HEK293 (cell line): ENCODE measurements around the gene TEX52.

Experiments used
- BCL11B ChIP-seq: fragments of 450-650 bp; formaldehyde crosslinking; IDR thresholded peaks from 2 replicates; pipeline ENCODE4 v1.5.1; 2016; ENCODE audit warnings: low read depth, missing biosample characterization, missing genetic modification characterization
- GLIS2 ChIP-seq: fragments of 450-650 bp; formaldehyde crosslinking; IDR thresholded peaks from 2 replicates; pipeline ENCODE4 v1.5.1; 2016; ENCODE audit warnings: missing biosample characterization, missing genetic modification characterization
- IKZF3 ChIP-seq: fragments of 450-650 bp; IDR thresholded peaks from 2 replicates; pipeline ENCODE4 v1.5.0; 2018; ENCODE audit warnings: missing biosample characterization, mild to moderate bottlenecking, missing genetic modification characterization, moderate library complexity
- KLF10 ChIP-seq: fragments of 450-650 bp; IDR thresholded peaks from 2 replicates; pipeline ENCODE4 v1.5.1; 2018; ENCODE audit warnings: missing biosample characterization, mild to moderate bottlenecking, missing genetic modification characterization
- KLF7 ChIP-seq: fragments of 450-650 bp; formaldehyde crosslinking; IDR thresholded peaks from 2 replicates; pipeline ENCODE4 v1.5.1; 2016; ENCODE audit warnings: missing biosample characterization, missing genetic modification characterization, borderline replicate concordance
- KLF8 ChIP-seq: fragments of 450-650 bp; formaldehyde crosslinking; IDR thresholded peaks from 2 replicates; pipeline ENCODE4 v1.5.1; 2016; ENCODE audit warnings: missing biosample characterization, missing genetic modification characterization
- SCRT1 ChIP-seq: fragments of 450-650 bp; formaldehyde crosslinking; IDR thresholded peaks from 2 replicates; pipeline ENCODE4 v1.5.1; 2016; ENCODE audit warnings: missing biosample characterization, missing genetic modification characterization, borderline replicate concordance
- SETDB1 ChIP-seq: IDR thresholded peaks from one replicate; pipeline ENCODE4 v1.6.1; 2017; ENCODE audit warnings: mild to moderate bottlenecking, low read length, moderate library complexity, mixed read lengths; ENCODE audit not compliant: insufficient read length
- SP7 ChIP-seq: fragments of 450-650 bp; formaldehyde crosslinking; IDR thresholded peaks from 2 replicates; pipeline ENCODE4 v1.5.1; 2016; ENCODE audit warnings: missing biosample characterization, missing genetic modification characterization
- ZBTB21 ChIP-seq: fragments of 450-650 bp; formaldehyde crosslinking; IDR thresholded peaks from 2 replicates; pipeline ENCODE4 v1.5.1; 2017; ENCODE audit warnings: missing biosample characterization, missing genetic modification characterization
- ZNF112 ChIP-seq: fragments of 450-650 bp; formaldehyde crosslinking; IDR thresholded peaks from 2 replicates; pipeline ENCODE4 v1.5.0; 2017; ENCODE audit warnings: missing biosample characterization, missing genetic modification characterization
- ZNF132 ChIP-seq: fragments of 450-650 bp; formaldehyde crosslinking; IDR thresholded peaks from 2 replicates; pipeline ENCODE4 v1.5.1; 2017; ENCODE audit warnings: missing biosample characterization, missing genetic modification characterization, borderline replicate concordance
- ZNF214 ChIP-seq: fragments of 450-650 bp; formaldehyde crosslinking; IDR thresholded peaks from 2 replicates; pipeline ENCODE4 v1.5.1; 2017; ENCODE audit warnings: missing biosample characterization, mild to moderate bottlenecking, missing genetic modification characterization, borderline replicate concordance
- ZNF223 ChIP-seq: fragments of 450-650 bp; formaldehyde crosslinking; IDR thresholded peaks from 2 replicates; pipeline ENCODE4 v1.5.1; 2016; ENCODE audit warnings: missing biosample characterization, missing genetic modification characterization
- ZNF239 ChIP-seq: fragments of 450-650 bp; formaldehyde crosslinking; IDR thresholded peaks from 2 replicates; pipeline ENCODE4 v1.5.1; 2016; ENCODE audit warnings: missing biosample characterization, missing genetic modification characterization
- ZNF24 ChIP-seq: fragments of 450-650 bp; formaldehyde crosslinking; IDR thresholded peaks from 2 replicates; pipeline ENCODE4 v1.5.1; 2016; ENCODE audit warnings: missing biosample characterization, missing genetic modification characterization
- ZNF335 ChIP-seq: fragments of 450-650 bp; formaldehyde crosslinking; conservative IDR thresholded peaks from 2 replicates; pipeline ENCODE4 v1.5.1; 2016; ENCODE audit warnings: missing biosample characterization, missing genetic modification characterization
- ZNF433 ChIP-seq: fragments of 450-650 bp; formaldehyde crosslinking; IDR thresholded peaks from 2 replicates; pipeline ENCODE4 v1.5.1; 2016; ENCODE audit warnings: missing biosample characterization, missing genetic modification characterization, low read depth
- ZNF510 ChIP-seq: fragments of 450-650 bp; formaldehyde crosslinking; IDR thresholded peaks from 2 replicates; pipeline ENCODE4 v1.5.1; 2018; ENCODE audit warnings: mild to moderate bottlenecking, missing genetic modification characterization, missing biosample characterization; ENCODE audit not compliant: insufficient replicate concordance
- ZNF529 ChIP-seq: fragments of 450-650 bp; formaldehyde crosslinking; IDR thresholded peaks from 2 replicates; pipeline ENCODE4 v1.5.1; 2017; ENCODE audit warnings: missing genetic modification characterization, missing biosample characterization; ENCODE audit not compliant: insufficient replicate concordance
- ZNF530 ChIP-seq: fragments of 450-650 bp; formaldehyde crosslinking; IDR thresholded peaks from 2 replicates; pipeline ENCODE4 v1.5.1; 2016; ENCODE audit warnings: low read depth, missing biosample characterization, missing genetic modification characterization
- ZNF768 ChIP-seq: fragments of 450-650 bp; formaldehyde crosslinking; IDR thresholded peaks from 2 replicates; pipeline ENCODE4 v1.5.1; 2018; ENCODE audit warnings: missing biosample characterization, mild to moderate bottlenecking, missing genetic modification characterization
- ZNF837 ChIP-seq: fragments of 450-650 bp; formaldehyde crosslinking; IDR thresholded peaks from 2 replicates; pipeline ENCODE4 v1.5.1; 2016; ENCODE audit warnings: missing biosample characterization, missing genetic modification characterization
- ZSCAN16 ChIP-seq: fragments of 450-650 bp; formaldehyde crosslinking; IDR thresholded peaks from 2 replicates; pipeline ENCODE4 v1.5.1; 2016; ENCODE audit warnings: missing biosample characterization, missing genetic modification characterization
- TF ChIP-seq, protein P1 (sequence below): fragments of 450-650 bp; formaldehyde crosslinking; IDR thresholded peaks from 2 replicates; pipeline ENCODE4 v1.5.1; 2017; ENCODE audit warnings: missing biosample characterization, mild to moderate bottlenecking, missing genetic modification characterization, moderate library complexity
- TF ChIP-seq, protein P2 (sequence below): fragments of 450-650 bp; formaldehyde crosslinking; IDR thresholded peaks from 2 replicates; pipeline ENCODE4 v1.5.1; 2016; ENCODE audit warnings: missing biosample characterization, missing genetic modification characterization, borderline replicate concordance
- TF ChIP-seq, protein P3 (sequence below): fragments of 450-650 bp; formaldehyde crosslinking; IDR thresholded peaks from 2 replicates; pipeline ENCODE4 v1.5.1; 2016; ENCODE audit warnings: missing biosample characterization, missing genetic modification characterization
- TF ChIP-seq, protein P4 (sequence below): fragments of 450-650 bp; IDR thresholded peaks from 2 replicates; pipeline ENCODE4 v1.5.1; 2018; ENCODE audit warnings: missing biosample characterization, mild to moderate bottlenecking, missing genetic modification characterization
- TF ChIP-seq, protein P5 (sequence below): fragments of 450-650 bp; formaldehyde crosslinking; IDR thresholded peaks from 2 replicates; pipeline ENCODE4 v1.5.1; 2016; ENCODE audit warnings: missing biosample characterization, missing genetic modification characterization

TEX52 gene

DNA sequence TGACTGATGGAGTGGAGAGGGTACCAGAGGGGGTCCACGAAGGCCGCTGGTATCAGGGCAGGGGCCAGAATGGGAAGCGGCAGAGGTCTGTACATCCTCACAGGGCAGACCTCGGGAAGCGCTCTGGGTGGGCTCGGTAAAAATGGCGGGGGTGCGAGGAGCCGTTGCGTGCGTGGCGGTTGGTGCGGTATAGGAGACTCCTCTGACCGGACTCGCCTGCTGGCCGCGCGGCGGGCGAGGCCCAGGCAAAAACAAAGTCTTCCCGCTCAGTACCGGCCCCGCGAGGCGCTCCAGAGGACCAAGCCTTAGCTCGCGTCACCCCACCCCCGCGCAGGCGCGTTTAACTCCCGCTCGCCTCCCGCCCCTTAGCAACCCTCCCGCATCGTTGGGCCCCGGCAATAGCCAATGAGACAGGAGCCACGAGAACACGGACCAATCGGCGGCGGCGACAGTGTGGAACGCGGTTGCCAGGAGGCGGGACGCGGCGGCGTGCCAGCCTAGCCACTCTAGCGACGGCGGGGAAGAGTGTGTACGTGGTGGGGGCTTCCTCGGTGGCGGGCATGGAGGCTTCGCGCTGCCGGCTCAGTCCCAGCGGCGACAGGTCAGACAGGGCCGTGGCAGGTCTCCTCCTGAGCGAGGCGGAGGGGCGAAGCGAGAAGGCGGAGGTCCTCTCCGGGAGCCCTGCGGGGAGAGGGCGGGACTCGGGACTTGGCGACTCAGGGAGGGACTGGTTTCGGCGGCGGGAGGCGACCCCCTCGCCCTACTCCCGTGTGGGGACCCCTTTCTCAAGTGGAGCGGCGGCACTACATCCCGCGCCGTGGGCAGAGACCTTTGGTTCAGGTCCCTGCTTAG is 33.8 kb upstream of the TEX52 start, which contains the start of gene TULP3 (continued):
- TF ChIP-seq GLIS2 (tag by site-specific recombination) (peak; percentile 99), BCL11B (no peak), SP7 (tag by site-specific recombination) (peak; percentile 62), ZSCAN16 (tag by site-specific recombination) (peak; percentile 73; the same call in 1 of the 2 replicates), ZNF530 (tag by site-specific recombination) (no peak), ZBTB21 (tag by site-specific recombination) (peak; percentile 52), SETDB1 (no peak), ZNF768 (tag by site-specific recombination) (no peak), ZNF214 (tag by site-specific recombination) (no peak), ZNF239 (peak; percentile 50; the same call in 1 of the 2 replicates), KLF8 (tag by site-specific recombination) (peak; percentile 40), ZNF335 (peak; percentile 96), SCRT1 (tag by site-specific recombination) (no peak), KLF7 (tag by site-specific recombination) (0 out of 2 replicates have a peak, but pooled peaks have one; percentile 10), IKZF3 (tag by site-specific recombination) (no peak), ZNF24 (peak; percentile 72), ZNF529 (tag by site-specific recombination) (no peak), ZNF112 (tag by site-specific recombination) (no peak), ZNF510 (tag by site-specific recombination) (no peak), ZNF132 (tag by site-specific recombination) (no peak), ZNF433 (tag by site-specific recombination) (no peak), KLF10 (tag by site-specific recombination) (no peak), ZNF837 (no peak), ZNF223 (tag by site-specific recombination) (no peak)
- TF ChIP-seq, protein P1, sequence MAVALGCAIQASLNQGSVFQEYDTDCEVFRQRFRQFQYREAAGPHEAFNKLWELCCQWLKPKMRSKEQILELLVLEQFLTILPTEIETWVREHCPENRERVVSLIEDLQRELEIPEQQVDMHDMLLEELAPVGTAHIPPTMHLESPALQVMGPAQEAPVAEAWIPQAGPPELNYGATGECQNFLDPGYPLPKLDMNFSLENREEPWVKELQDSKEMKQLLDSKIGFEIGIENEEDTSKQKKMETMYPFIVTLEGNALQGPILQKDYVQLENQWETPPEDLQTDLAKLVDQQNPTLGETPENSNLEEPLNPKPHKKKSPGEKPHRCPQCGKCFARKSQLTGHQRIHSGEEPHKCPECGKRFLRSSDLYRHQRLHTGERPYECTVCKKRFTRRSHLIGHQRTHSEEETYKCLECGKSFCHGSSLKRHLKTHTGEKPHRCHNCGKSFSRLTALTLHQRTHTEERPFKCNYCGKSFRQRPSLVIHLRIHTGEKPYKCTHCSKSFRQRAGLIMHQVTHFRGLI (tag by site-specific recombination) = peak; percentile 16
- TF ChIP-seq, protein P2, sequence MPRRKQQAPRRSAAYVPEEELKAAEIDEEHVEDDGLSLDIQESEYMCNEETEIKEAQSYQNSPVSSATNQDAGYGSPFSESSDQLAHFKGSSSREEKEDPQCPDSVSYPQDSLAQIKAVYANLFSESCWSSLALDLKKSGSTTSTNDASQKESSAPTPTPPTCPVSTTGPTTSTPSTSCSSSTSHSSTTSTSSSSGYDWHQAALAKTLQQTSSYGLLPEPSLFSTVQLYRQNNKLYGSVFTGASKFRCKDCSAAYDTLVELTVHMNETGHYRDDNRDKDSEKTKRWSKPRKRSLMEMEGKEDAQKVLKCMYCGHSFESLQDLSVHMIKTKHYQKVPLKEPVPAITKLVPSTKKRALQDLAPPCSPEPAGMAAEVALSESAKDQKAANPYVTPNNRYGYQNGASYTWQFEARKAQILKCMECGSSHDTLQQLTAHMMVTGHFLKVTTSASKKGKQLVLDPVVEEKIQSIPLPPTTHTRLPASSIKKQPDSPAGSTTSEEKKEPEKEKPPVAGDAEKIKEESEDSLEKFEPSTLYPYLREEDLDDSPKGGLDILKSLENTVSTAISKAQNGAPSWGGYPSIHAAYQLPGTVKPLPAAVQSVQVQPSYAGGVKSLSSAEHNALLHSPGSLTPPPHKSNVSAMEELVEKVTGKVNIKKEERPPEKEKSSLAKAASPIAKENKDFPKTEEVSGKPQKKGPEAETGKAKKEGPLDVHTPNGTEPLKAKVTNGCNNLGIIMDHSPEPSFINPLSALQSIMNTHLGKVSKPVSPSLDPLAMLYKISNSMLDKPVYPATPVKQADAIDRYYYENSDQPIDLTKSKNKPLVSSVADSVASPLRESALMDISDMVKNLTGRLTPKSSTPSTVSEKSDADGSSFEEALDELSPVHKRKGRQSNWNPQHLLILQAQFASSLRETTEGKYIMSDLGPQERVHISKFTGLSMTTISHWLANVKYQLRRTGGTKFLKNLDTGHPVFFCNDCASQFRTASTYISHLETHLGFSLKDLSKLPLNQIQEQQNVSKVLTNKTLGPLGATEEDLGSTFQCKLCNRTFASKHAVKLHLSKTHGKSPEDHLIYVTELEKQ (tag by site-specific recombination) = 0 out of 2 replicates have a peak, but pooled peaks have one; percentile 34
- TF ChIP-seq, protein P3, sequence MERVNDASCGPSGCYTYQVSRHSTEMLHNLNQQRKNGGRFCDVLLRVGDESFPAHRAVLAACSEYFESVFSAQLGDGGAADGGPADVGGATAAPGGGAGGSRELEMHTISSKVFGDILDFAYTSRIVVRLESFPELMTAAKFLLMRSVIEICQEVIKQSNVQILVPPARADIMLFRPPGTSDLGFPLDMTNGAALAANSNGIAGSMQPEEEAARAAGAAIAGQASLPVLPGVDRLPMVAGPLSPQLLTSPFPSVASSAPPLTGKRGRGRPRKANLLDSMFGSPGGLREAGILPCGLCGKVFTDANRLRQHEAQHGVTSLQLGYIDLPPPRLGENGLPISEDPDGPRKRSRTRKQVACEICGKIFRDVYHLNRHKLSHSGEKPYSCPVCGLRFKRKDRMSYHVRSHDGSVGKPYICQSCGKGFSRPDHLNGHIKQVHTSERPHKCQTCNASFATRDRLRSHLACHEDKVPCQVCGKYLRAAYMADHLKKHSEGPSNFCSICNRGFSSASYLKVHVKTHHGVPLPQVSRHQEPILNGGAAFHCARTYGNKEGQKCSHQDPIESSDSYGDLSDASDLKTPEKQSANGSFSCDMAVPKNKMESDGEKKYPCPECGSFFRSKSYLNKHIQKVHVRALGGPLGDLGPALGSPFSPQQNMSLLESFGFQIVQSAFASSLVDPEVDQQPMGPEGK (tag by site-specific recombination) = peak; percentile 99
- TF ChIP-seq, protein P4, sequence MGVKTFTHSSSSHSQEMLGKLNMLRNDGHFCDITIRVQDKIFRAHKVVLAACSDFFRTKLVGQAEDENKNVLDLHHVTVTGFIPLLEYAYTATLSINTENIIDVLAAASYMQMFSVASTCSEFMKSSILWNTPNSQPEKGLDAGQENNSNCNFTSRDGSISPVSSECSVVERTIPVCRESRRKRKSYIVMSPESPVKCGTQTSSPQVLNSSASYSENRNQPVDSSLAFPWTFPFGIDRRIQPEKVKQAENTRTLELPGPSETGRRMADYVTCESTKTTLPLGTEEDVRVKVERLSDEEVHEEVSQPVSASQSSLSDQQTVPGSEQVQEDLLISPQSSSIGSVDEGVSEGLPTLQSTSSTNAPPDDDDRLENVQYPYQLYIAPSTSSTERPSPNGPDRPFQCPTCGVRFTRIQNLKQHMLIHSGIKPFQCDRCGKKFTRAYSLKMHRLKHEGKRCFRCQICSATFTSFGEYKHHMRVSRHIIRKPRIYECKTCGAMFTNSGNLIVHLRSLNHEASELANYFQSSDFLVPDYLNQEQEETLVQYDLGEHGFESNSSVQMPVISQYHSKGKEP (tag by site-specific recombination) = no peak
- TF ChIP-seq, protein P5, sequence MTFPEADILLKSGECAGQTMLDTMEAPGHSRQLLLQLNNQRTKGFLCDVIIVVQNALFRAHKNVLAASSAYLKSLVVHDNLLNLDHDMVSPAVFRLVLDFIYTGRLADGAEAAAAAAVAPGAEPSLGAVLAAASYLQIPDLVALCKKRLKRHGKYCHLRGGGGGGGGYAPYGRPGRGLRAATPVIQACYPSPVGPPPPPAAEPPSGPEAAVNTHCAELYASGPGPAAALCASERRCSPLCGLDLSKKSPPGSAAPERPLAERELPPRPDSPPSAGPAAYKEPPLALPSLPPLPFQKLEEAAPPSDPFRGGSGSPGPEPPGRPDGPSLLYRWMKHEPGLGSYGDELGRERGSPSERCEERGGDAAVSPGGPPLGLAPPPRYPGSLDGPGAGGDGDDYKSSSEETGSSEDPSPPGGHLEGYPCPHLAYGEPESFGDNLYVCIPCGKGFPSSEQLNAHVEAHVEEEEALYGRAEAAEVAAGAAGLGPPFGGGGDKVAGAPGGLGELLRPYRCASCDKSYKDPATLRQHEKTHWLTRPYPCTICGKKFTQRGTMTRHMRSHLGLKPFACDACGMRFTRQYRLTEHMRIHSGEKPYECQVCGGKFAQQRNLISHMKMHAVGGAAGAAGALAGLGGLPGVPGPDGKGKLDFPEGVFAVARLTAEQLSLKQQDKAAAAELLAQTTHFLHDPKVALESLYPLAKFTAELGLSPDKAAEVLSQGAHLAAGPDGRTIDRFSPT (tag by site-specific recombination) = peak; percentile 97; the same call in 1 of the 2 replicates
